IPS DF 4.7 (cell line): ENCODE measurements around the gene FAAP20.

Experiments used
- DNase-seq: peaks from one replicate; pipeline ENCODE4 v3.0.0-alpha.2; 2013; ENCODE audit warnings: low spot score; ENCODE audit errors: extremely low read depth

FAAP20 gene

DNA sequence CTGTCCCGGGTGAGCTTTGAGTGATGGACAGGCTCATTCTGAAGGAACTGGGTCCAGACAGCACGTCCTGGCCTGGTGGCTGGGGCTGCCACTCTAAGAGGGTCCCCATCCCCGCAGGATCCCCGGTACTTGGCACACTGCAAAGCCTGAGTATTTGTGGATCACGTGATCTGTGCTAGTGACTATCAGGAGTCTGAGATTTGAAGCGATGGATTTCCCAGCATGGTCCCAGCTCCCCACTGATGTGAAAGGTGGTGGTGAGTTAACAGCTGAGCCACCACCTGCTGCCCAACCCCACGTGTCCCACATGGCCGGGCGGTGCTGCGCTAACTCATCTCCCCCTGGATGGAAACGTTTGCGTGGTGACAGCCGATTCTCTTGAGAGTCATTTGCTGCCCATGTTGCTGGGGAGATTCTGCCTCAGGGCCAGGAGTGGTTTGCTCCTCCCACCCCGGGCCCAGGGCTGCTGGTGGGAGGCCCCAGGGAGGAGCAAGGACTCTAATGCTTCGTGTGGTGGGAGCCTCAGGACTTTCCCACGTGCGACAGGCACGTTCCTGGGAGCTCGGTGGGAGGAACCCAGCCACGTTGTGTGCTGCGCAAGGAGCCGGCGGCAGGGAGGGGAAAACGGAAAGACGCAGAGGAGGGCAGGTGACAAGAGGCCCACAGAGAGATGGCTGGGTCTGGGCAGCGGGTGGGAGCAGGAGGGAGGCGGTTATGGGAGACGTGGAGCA, 15.1 kb downstream of the FAAP20 start:
- no peak for DNase-seq

DNA sequence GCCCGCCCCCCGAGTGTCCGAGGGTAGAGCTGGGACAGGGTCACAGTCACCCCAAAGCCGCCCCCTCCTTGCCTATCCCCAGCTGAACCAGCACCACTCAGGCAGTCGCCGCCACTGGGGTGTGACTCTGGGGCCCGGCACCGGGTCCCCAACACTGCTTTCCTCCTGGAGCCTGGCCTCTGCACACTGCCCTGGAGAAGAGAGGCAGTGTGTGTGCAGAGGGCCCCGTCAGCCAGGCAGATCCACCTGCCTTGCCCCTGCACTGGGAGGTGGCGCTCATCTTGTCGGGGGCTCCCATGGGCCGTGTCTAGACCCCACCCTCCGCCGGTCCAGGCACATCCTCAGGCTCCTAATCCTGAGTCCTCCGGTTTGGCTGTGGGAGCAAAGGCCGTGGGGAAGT, 15.7 kb downstream of the FAAP20 start:
- DNase-seq, result no peak

DNA sequence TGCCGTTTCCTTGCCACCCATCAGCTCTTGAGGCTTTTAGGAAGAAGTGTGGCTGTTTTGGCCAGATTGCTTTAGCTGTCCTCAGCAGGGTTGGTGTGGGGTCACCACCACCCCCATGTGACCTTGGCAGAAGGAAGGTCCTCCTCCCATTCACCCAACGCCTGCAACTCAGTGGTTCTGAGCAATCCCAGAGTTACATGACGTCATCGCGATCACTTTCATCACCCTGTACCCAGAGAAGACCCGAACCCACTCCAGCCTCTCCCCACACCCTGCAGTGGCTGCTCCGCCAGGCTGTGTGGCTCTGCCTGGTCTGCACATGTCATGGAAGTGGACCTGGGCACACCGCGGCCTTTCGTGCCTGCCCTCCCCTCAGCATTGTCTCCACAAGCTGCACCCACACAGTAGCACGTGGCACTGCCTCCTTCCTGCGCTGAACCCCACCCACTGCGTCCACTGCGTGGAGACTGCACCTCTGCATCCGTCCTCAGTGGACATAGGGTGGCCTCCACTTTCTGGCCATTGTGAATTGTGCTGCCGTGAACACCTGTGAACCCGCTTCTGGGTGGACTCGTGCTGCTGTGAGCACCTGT, 16.5 kb downstream of the FAAP20 start:
- DNase-seq, result no peak

DNA sequence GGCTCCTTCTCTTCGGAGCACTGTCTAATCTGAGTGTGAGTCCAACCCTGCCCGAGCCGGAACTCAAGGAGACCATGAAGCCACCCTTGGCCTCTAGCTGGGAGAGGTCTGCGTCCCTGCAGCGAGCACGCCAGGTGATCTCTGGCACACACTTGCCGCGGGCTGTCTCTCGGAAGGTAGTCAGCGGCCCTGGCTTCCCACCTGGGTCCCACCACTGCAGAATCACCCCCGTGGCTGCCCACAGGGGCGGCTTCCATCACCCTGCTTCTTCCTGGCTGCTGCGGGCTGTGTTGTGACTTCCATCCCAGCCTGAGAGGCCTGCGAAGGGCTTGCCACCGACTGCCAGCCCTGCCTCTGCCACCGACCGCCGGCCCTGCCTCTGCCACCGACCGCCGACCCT, 17.0 kb downstream of the FAAP20 start:
- DNase-seq, result no peak

DNA sequence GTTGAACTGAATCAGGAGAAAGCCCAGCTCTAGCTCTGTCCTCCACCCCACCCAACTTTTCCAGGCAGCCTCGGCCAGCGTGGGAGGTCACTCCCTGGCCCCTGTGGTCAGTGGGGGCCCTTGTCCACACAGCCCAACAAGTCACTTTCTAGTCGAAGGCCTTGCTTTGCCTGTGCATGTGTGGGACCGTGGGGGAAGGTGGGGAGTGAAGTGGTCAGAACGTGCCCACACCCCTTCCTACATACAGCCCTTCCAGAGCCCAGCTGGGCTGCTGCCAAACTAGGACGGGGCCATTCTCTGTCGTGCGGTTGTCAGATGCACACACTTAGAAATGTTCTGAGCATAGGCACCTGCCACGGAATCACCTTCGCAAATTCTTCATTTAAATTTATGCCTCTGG, 18.0 kb downstream of the FAAP20 start:
- DNase-seq, result no peak

DNA sequence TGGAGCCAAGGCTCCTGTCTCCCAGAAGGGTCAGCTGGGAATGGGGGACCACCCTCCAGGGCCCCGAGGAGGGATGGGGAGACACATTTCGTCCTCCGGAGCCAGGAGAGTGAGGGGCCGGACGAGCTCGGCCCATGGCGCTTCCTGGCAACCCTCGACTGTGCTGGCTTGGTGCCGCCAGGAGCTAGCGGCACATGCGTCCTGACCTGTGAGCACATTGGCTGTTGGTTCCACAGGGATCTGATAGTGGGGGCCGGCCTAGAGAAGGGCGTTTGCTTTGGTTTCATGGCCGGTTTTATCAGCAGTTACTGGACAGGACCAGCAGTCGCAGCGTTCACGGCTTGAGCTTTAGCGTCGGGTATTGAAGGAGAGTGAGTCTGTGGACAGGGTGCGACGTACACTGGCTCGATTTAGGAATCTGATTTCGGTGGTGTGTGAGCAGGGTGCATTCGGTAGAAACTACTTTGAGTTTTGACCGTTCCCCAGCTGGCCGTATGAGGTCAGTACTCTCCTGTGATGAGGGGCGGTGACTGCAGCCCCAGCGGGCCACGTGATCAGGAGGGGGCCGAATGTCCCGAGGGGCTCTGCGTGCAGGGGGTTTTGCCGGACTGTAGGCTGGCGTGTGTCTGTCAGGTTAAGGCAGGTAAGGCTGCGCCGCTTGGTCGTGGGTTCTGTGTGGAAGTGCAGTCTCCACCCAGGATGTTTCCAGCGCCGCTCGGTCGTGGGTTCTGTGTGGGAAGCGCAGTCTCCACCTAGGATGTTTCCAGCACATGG, 18.7 kb downstream of the FAAP20 start:
- no peak for DNase-seq

DNA sequence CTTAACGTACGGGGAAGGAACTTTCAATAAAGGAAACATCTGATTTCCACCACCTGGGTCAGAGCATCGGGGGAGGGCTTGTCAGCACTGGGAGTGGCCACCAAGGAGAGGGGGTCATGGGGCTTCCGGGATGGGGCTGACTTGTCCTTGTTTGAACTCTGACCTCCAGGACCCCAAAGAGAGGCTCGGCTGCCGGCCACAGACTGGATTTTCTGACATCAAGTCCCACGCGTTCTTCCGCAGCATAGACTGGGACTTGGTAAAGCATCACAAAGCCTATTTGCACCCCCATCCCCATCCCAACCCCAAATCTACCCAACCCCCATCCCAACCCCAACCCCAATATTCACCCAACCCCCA, 19.5 kb downstream of the FAAP20 start:
- DNase-seq, result no peak

DNA sequence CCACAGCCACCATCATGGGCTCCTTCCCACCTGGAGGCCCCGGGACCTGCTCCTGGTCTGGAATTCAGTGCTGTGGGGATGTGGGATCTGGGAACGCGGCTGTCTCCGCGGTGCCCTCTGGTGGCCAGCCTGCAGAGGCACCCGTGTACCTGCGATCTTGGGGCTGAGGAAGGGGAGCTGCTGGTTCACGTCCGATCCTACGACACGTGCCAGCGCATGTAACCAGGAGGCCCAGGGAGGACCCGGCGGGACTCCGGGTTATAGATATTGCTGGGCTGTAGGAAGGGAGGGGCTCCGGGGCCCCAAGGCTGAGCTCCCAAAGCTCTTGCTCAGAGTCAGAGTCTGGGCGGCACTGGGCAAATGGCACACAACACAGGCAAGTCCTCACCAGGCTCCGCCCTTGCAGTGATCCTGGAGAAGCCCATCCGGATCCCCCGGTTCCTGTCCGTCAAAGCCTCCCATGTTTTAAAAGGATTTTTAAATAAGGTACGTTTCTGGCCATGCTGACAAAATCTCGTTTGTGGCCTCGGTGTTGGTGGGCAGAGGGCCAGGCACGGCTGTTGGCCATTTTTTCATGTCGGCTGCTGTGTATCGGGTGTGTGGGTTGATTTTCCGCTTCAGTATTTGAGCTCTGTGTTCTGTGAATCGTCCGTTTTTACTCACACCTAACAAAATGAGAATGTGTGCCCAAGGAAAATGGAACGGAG, 20.1 kb downstream of the FAAP20 start:
- DNase-seq, result no peak

DNA sequence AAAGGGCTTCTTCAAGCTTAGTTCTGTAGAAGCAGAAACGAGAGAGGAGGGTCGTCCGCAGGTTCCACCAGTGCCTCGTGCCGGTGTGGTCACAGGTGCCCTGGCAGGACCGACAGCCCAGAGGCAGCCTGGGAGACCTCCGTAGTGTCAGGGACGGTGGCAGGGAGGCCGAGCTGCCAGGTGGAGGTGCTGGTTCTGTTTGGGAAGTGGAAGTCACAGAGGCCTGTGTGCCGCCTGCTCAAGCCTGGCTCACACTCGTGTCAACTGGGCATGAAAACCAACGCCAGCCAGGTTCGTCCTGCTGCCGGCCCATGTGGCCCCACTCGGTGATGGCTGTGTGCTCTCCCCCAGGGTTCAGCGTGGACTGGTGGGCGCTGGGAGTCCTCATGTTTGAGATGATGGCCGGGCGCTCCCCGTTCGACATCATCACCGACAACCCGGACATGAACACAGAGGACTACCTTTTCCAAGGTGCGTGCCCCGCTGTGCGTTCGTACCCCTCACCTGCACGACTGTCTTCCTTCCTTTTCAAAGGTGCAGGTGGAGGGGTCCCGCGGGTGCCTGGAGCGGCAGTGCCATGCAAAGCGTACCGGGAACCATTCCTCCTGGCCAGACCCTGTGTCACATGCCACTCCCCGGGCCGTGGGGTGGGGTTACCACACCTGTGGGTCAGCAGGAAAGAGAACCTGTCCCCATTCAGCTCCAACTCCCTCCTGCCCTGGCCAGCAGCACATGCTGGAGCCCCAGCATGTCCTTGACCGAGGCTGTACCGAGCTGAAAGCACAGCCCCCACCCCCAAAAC, 20.8 kb downstream of the FAAP20 start:
- DNase-seq, result no peak

DNA sequence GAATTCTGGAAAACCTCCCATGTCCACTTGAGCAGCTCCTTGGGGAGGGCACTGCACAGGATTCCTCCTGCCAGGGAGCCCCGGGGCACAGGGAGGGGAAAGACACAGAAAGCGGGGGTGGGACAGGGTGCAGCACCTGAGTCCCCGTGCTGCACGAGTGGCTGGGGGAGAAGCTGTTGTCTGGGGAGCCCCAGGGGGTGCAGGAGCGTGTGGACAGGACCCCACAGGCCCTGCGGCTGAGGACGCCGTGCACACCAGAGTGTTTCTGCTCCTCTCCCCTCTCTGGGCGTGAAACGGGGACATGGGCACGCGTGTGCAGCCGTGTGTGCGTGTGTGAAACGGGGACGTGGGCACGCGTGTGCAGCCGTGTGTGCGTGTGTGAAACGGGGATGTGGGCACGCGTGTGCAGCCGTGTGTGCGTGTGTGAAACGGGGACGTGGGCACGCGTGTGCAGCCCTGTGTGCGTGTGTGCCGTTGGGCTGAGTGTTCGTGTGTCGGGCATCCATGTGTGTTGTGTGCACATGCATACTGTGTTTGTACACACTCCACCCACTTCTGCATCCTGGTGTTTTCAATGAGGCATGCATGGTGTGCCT, 21.9 kb downstream of the FAAP20 start:
- no peak for DNase-seq

DNA sequence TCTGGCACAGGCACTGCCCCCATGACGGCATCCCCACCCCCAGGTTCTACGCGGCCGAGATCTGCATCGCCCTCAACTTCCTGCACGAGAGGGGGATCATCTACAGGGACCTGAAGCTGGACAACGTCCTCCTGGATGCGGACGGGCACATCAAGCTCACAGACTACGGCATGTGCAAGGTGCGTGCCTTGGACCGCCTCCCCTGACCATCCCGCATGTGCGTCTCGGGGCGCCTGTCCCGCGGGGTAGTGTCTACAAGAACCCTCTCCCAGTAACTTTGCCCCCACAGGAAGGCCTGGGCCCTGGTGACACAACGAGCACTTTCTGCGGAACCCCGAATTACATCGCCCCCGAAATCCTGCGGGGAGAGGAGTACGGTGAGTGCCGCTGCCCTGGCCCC, 22.6 kb downstream of the FAAP20 start:
- DNase-seq, result no peak

DNA sequence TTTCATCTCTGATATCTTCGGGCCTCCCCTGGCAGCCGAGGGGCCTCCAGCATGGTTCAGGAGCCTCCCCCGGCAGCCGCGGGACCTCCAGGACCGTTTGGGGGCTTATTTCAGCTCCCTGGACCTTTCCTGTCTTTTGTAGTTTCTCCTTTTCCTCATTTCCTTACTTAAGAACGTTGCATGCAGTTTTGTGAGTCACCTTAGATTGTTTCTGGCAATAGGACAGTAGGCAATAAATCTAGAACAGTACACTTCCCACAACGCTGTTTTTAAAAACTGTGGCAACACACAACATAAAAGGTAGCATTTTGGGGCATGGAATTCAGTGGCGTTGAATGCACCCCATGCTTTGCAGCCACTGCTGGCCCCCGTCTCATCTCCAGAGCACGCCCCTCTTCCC, 24.4 kb downstream of the FAAP20 start:
- no peak for DNase-seq

DNA sequence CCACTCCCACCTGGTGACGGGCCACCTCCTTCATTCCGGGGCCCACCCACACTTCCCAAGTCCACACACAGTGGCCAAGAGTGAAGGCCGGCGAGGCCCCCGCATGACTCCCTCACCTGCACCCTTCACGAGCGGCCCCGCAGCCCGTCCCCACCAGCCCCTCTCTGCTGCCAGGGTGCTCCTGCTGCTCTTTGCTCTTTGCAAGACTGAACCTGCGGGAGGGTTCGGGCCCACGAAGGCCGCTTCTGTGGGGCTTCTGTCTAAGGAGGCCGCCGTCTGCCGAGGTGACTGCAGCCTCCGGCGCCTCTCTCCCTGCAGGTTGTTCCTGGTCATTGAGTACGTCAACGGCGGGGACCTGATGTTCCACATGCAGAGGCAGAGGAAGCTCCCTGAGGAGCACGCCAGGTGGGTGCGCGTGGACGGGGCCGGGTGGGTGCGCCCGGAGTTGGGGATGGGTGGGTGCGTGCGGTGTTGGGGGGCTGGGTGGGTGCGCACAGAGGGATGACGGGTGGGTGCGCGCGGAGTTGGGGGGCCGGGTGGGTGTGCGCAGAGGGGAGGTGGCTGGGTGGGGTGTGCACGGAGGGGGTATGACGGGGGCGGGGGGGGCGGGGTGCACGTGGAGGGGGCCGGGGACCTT, 25.3 kb downstream of the FAAP20 start:
- no peak for DNase-seq

DNA sequence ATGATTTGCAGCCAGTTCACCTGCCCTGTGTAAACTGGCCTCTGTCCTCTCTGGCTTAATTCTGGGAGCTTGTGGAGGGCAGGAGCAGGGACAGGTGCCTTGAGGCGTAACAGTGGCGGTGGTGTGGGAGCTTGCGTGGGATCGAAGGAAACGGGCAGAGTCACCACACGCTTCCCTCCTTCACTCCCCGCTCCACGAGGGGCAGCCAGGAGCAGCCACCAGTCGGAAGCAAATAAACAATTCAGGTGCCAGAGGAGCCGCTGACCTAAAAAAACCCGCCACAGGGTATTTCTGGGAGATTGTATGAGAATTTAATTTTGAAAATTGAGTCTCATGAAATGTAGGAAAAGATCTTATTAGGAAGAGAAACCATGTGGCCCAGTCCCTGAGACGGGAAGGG, 26.0 kb downstream of the FAAP20 start:
- no peak for DNase-seq

DNA sequence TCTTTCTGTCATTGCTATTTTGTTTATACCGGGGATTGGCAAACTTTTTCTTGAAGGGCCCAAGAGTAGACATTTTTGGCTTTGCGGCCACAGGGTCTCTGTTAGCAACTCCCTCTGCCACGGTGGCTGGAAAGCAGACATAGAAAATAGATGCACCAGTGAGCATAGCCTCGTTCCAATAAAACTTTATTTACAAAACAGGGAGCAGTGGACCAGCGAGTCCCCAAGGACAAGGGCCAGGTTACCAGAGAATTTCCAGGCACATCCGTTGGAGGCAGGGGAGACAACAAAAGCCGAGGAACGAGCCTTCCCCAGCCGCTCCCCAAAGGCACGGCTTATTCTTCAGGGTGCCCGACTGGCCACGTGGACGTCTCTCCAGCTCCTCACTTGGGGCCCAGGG, 26.5 kb downstream of the FAAP20 start:
- DNase-seq, result no peak

DNA sequence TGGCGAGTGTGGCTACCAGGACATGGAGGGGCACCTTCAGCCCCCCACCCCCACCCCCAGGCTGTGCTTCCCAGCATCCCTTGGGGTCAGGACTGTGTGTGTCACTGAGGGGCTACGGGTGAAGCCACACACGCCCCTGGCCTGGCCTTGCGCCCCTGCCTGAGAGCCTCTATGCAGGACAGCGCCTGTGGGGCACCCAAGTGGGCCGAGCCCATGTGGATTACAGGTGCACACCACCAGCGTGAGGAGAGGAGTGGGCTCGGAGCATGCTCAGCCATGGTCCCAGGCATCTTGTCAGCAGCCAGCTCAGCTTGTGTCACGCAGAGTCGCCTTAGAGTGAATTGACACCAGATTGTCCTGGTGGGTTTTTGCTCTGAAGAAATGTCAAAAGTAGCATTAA, 27.9 kb downstream of the FAAP20 start:
- no peak for DNase-seq

DNA sequence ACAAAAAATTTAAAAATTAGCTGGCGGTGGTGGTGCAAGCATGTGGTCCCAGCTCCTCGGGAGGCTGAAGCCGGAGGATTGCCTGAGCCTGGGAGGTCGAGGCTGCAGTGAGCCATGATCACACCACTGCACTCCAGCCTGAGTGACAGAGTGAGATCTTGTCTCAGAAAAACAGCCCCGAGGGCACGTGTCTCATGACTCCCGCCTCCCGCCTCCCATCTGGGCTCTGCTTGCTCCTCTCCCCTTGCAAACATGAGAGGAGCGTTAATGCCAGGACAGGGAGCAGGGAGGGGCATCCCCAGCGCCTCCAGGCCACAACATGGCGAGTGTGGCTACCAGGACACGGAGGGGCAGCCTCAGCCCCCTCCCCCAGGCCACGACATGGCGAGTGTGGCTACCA, 28.3 kb downstream of the FAAP20 start:
- DNase-seq, result no peak

DNA sequence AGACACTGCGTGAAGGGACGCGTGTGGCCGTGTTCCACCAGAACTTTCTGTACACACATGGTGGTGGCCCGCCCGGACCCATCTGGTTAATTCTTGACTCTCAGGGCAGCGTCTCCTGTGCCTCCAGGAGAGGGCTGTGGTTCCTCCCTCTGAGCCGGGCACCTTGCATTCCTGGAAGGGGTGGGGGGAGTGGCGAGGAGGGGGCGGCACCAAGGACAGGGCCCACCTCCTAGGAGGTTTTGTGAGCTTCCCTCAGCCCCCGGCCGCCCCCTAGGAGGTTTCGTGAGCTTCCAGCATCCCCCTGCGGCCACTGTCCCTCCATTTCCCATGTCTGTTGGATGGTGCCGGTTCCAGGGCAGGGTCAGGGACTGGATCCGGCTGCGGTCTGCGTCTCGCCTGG, 28.9 kb downstream of the FAAP20 start:
- DNase-seq, result no peak

DNA sequence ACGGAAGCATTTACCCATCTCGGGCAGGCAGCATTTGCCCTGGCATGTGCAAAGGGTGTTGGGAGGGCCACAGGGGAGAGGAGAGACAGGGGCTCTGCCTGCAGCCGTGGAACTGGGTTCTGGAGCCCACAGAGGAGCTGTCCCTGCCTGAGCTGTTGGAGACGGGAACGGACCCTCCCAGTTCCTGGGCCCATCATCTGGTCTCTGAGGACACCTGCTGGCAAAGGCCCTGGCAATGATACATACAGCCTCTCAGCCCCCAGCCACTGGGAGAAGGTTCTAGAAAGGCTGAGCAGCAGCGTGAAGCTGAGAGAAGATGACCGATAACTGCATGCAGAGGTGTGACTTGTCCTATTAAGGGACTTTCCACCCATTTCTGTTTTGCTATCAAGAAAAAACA, 31.4 kb downstream of the FAAP20 start:
- DNase-seq, result no peak

DNA sequence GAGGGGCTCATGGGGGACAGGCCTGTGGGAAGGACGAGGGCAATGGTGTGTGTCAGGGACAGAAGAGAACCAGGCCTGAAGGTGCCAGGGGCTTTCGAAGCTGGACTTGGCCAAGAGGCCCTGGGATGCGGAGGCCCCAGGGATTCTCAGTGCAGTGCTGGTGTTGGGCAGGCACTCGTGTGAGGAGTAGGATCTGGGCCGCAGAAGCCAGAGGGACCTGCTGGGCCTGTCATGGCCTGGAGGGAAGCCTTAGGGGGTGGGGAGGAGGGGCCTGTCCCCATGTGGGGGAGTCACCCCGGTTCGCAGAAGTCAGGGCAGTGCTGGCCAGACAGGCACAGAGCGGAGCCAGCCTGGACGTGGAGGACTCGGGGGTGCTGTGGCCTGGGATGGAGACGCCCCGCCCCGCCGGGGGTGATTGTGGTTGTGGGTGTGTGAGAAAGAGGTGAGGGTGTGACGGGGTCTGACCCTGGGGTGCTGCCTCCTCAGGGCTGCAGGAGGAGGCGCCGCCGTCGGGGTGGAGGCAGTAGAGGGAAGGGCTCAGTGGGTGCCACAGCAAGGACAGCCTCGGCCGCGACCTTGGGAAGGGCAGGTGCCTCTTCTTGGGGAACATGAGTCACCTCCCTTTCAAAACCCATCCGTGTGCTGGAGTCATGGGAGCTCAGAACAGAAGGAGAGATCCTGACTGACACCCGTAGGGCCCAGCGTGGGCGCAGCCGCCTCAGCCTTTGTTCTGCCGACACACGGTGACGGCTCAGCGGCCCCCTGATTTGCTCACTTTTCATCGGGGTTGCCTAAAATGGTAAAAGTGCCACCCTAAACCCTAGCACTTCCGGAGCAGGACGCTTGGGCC, 33.9 kb downstream of the FAAP20 start:
- DNase-seq, result no peak
